ENCODE measurements around the gene KCNH8.

KCNH8 gene

DNA sequence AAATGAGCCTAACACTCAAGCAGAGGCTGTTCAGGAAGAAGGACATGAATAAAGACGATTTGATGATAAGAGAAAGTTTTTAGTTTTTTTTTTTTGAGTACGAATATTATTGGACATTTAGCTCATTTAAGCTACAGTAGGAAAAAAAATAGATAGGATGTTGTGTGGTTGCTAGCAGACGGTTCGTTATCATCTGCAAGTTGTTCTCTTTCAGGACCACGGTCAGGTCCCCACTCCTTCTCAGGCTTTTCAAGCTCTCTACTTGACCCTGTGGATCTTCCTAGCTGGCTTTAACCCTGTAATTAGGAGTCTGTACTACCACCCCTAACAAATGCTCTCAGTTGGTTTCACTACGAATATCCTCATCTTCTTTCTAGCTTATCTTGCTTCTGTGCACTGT is 1.1 kb downstream of the KCNH8 start:
- no peaks in the 10 kb centered on the region for H3K36me3 ChIP-seq (ENCODE audit: insufficient read depth, insufficient read length, low read length)
- H3K4me1 ChIP-seq (ENCODE audit: insufficient read depth, insufficient read length), result no peaks in the 10 kb centered on the region
- H3K9me3 ChIP-seq (ENCODE audit: insufficient read depth, low read length), result no peaks in the 10 kb centered on the region
- no peak overlapping the region for H3K4me3 ChIP-seq (ENCODE audit: insufficient read length, low read depth)
- H3K9ac ChIP-seq (ENCODE audit: insufficient read length, low read depth), result no peak overlapping the region
- H3K27me3 ChIP-seq (ENCODE audit: insufficient read depth, insufficient read length), result peaks cover 16% of the 10 kb centered on the region
- TF ChIP-seq ZNF274 (IDR thresholded peaks at IDR 0.05; ENCODE audit: low read depth, low read length), result no peak
- no peak for TF ChIP-seq YY1 (IDR thresholded peaks at IDR 0.05; ENCODE audit: insufficient read depth, insufficient read length)
- TF ChIP-seq SUZ12 (IDR thresholded peaks at IDR 0.05; ENCODE audit: extremely low read depth, insufficient read depth, insufficient read length), result no peak
- DNase-seq (ENCODE audit: low read depth, low spot score), result peak; percentile 71

DNA sequence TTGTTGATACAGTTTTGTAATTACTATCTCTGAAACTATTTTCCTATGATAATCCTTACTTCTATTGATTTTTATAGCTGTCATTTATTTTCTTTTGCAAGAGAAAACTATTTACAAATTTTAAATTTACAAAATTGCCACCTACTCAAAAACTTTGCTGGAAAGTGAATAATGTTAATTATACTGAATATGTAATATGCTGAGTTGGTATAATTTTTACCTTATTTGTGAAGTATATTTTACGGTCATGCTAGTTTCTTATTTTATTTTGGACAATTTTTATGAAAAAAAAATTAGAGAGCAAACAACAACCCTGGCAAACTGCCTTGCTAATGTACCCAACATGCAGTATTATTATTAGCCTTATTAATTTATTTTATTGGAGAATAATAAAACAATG is 2.9 kb downstream of the KCNH8 start:
- H3K9me3 ChIP-seq (ENCODE audit: insufficient read depth, low read length), result no peaks in the 10 kb centered on the region
- H3K9ac ChIP-seq (ENCODE audit: insufficient read length, low read depth), result no peak overlapping the region
- peaks cover 16% of the 10 kb centered on the region for H3K27me3 ChIP-seq (ENCODE audit: insufficient read depth, insufficient read length)
- DNase-seq (ENCODE audit: low read depth, low spot score), result no peak
- H3K36me3 ChIP-seq (ENCODE audit: insufficient read depth, insufficient read length, low read length), result no peaks in the 10 kb centered on the region
- no peaks in the 10 kb centered on the region for H3K4me1 ChIP-seq (ENCODE audit: insufficient read depth, insufficient read length)
- no peak overlapping the region for H3K4me3 ChIP-seq (ENCODE audit: insufficient read length, low read depth)
- TF ChIP-seq YY1 (IDR thresholded peaks at IDR 0.05; ENCODE audit: insufficient read depth, insufficient read length), result no peak
- no peak for TF ChIP-seq SUZ12 (IDR thresholded peaks at IDR 0.05; ENCODE audit: extremely low read depth, insufficient read depth, insufficient read length)
- no peak for TF ChIP-seq ZNF274 (IDR thresholded peaks at IDR 0.05; ENCODE audit: low read depth, low read length)

DNA sequence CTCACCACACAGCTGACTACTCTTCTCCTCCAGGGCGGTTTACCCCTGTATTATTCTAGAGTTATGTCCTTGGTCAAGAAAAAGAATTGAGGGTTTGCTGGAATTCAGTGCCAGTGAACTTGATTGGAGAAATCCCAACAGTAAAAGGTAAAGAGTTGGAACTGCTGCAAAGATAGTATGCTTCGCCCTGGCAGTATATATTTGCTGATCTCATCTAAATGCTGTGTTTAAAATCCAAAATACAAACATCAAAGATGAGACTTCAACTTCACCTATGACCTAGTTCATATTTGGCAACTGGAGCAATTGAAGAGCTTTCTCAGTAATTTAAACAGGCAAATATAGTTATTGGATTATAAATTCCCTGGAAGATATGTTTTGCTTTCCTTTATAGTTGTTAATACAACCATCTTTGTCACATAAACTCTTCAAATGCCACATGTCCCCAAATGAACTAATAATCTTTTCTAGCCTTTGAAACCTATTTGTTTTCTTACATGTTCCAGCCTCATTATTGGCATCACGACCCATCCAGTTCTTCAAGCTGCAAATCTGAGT is 6.5 kb downstream of the KCNH8 start:
- peaks cover 2% of the 10 kb centered on the region for H3K27me3 ChIP-seq (ENCODE audit: insufficient read depth, insufficient read length)

DNA sequence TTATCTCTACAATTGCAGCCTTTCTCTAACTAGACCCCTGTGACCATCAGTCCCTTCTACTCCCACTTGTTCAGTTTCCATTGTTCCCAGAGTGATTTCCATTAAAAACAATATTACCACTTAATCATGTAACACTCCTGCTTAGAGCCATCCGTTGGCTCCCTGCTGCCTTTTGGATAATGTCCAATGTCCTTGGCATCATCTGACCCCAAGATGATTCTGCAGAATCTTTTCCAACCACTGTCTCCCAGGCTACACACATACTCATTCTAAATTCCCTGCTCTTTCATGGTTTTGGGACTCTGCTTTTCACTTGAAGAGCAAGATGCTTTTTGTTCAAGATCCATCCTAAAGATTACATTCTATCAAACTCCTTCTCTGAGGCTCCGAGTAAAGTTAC is 7.1 kb downstream of the KCNH8 start:
- no peak for DNase-seq (ENCODE audit: low read depth, low spot score)
- Histone ChIP-seq H3K4me1 (ENCODE audit: insufficient read depth, insufficient read length) (no peaks in the 10 kb centered on the region), H3K36me3 (ENCODE audit: insufficient read depth, insufficient read length, low read length) (no peaks in the 10 kb centered on the region), H3K4me3 (ENCODE audit: insufficient read length, low read depth) (no peak overlapping the region), H3K9me3 (ENCODE audit: insufficient read depth, low read length) (no peaks in the 10 kb centered on the region), H3K9ac (ENCODE audit: insufficient read length, low read depth) (no peak overlapping the region), H3K27me3 (ENCODE audit: insufficient read depth, insufficient read length) (no peaks in the 10 kb centered on the region)
- TF ChIP-seq YY1 (IDR thresholded peaks at IDR 0.05; ENCODE audit: insufficient read depth, insufficient read length) (no peak), SUZ12 (IDR thresholded peaks at IDR 0.05; ENCODE audit: extremely low read depth, insufficient read depth, insufficient read length) (no peak), ZNF274 (IDR thresholded peaks at IDR 0.05; ENCODE audit: low read depth, low read length) (no peak)

More for the DNA sequence above, 6.5 kb downstream of the KCNH8 start:
- H3K9me3 ChIP-seq (ENCODE audit: insufficient read depth, low read length), result no peaks in the 10 kb centered on the region
- no peak overlapping the region for H3K4me3 ChIP-seq (ENCODE audit: insufficient read length, low read depth)
- TF ChIP-seq ZNF274 (IDR thresholded peaks at IDR 0.05; ENCODE audit: low read depth, low read length) (no peak), SUZ12 (IDR thresholded peaks at IDR 0.05; ENCODE audit: extremely low read depth, insufficient read depth, insufficient read length) (no peak), YY1 (IDR thresholded peaks at IDR 0.05; ENCODE audit: insufficient read depth, insufficient read length) (no peak)
- no peak for DNase-seq (ENCODE audit: low read depth, low spot score)
- H3K9ac ChIP-seq (ENCODE audit: insufficient read length, low read depth), result no peak overlapping the region
- H3K36me3 ChIP-seq (ENCODE audit: insufficient read depth, insufficient read length, low read length), result no peaks in the 10 kb centered on the region
- H3K4me1 ChIP-seq (ENCODE audit: insufficient read depth, insufficient read length), result no peaks in the 10 kb centered on the region

DNA sequence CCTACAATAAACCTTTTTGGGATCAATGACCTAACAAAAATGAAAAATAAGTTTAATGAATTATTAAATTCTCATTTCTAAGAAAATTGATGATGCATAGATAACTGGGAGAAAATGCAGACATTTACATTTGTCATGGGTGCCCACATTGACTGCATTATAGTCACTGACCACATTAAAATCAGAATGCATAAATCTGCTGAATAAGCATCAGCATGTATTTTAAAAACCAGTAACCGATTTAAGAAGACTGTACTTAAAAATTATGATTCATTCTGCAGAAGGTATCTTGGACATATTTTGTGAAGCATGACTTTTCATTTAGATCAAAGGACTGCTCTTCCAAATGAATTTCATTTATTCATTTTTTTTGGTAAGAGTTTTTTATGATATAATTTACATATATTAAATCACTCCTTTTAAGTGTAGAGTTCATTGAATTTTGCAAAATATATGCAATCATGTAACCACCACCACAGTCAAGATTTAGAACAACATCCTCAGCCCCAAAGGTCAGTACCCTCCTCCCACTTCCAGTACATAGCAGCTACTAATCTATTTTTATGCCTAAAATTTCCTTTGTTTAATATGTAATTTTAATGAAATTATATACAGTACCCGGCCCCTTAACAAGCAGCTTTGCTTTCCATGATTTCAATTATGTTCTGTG is 11.8 kb downstream of the KCNH8 start:
- no peak for TF ChIP-seq ZNF274 (IDR thresholded peaks at IDR 0.05; ENCODE audit: low read depth, low read length)
- no peak for TF ChIP-seq YY1 (IDR thresholded peaks at IDR 0.05; ENCODE audit: insufficient read depth, insufficient read length)
- no peak for TF ChIP-seq SUZ12 (IDR thresholded peaks at IDR 0.05; ENCODE audit: extremely low read depth, insufficient read depth, insufficient read length)
- H3K9ac ChIP-seq (ENCODE audit: insufficient read length, low read depth), result no peak overlapping the region

DNA sequence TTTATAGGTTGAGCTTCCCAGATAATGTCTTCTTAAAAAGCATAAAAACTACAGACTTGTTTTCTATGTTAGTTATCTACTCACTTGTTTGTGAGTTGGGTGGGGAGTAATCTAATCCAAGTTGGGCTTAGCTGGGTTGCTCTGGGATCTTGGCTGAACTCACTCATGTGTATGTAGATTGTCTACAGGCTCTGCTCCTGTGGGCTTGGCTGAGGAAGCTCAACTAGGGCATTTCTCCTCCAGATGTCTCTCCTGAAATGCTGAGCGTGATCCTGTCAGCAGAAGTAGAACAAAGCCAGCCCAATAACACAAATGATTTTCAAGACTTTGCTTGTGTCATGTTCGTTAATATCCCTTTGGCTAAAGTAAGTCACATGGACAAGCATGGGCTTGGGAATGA is 17.3 kb downstream of the KCNH8 start:
- no peaks in the 10 kb centered on the region for H3K27me3 ChIP-seq (ENCODE audit: insufficient read depth, insufficient read length)
- H3K4me1 ChIP-seq (ENCODE audit: insufficient read depth, insufficient read length), result peaks cover 2% of the 10 kb centered on the region
- no peak overlapping the region for H3K4me3 ChIP-seq (ENCODE audit: insufficient read length, low read depth)
- no peak for DNase-seq (ENCODE audit: low read depth, low spot score)
- no peaks in the 10 kb centered on the region for H3K9me3 ChIP-seq (ENCODE audit: insufficient read depth, low read length)
- H3K9ac ChIP-seq (ENCODE audit: insufficient read length, low read depth), result no peak overlapping the region
- TF ChIP-seq SUZ12 (IDR thresholded peaks at IDR 0.05; ENCODE audit: extremely low read depth, insufficient read depth, insufficient read length) (no peak), YY1 (IDR thresholded peaks at IDR 0.05; ENCODE audit: insufficient read depth, insufficient read length) (no peak), ZNF274 (IDR thresholded peaks at IDR 0.05; ENCODE audit: low read depth, low read length) (no peak)
- no peaks in the 10 kb centered on the region for H3K36me3 ChIP-seq (ENCODE audit: insufficient read depth, insufficient read length, low read length)

More for the DNA sequence above, 11.8 kb downstream of the KCNH8 start:
- Histone ChIP-seq H3K36me3 (ENCODE audit: insufficient read depth, insufficient read length, low read length) (no peaks in the 10 kb centered on the region), H3K4me3 (ENCODE audit: insufficient read length, low read depth) (no peak overlapping the region), H3K9me3 (ENCODE audit: insufficient read depth, low read length) (no peaks in the 10 kb centered on the region), H3K27me3 (ENCODE audit: insufficient read depth, insufficient read length) (no peaks in the 10 kb centered on the region), H3K4me1 (ENCODE audit: insufficient read depth, insufficient read length) (no peaks in the 10 kb centered on the region)
- no peak for DNase-seq (ENCODE audit: low read depth, low spot score)

DNA sequence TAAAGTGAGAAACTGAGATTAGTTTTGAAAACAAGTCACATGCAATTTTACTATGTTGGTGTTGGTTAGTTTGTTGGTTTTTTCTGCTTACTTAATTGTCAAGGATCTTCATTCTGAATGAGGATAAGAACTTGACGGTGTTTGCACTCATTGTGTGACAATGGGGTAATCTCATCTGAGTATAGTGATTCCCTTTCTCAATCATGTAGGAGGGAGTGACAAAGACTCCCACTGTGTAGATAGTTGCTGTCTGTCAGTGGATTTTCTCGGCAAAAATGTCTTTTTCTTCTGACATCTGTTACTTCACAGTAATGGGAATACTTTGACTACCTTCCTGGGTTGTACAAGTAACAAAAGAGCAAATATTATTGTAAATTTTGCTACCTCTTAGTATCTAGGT is 23.5 kb downstream of the KCNH8 start:
- Histone ChIP-seq H3K27me3 (ENCODE audit: insufficient read depth, insufficient read length) (no peaks in the 10 kb centered on the region), H3K4me3 (ENCODE audit: insufficient read length, low read depth) (no peak overlapping the region), H3K4me1 (ENCODE audit: insufficient read depth, insufficient read length) (no peaks in the 10 kb centered on the region), H3K9ac (ENCODE audit: insufficient read length, low read depth) (no peak overlapping the region), H3K9me3 (ENCODE audit: insufficient read depth, low read length) (no peaks in the 10 kb centered on the region), H3K36me3 (ENCODE audit: insufficient read depth, insufficient read length, low read length) (no peaks in the 10 kb centered on the region)
- DNase-seq (ENCODE audit: low read depth, low spot score), result no peak
- TF ChIP-seq YY1 (IDR thresholded peaks at IDR 0.05; ENCODE audit: insufficient read depth, insufficient read length) (no peak), ZNF274 (IDR thresholded peaks at IDR 0.05; ENCODE audit: low read depth, low read length) (no peak), SUZ12 (IDR thresholded peaks at IDR 0.05; ENCODE audit: extremely low read depth, insufficient read depth, insufficient read length) (no peak)

All from NT2/D1 (cell line).